HG03354 (cell line): Measurements from ENCODE around the gene RSPH1.

Source experiments
- ATAC-seq: cut with Tn5 transposase; IDR thresholded peaks from one replicate; pipeline ENCODE4 v1.9.1; 2021; ENCODE audit warnings: mild to moderate bottlenecking; ENCODE audit not compliant: unreplicated experiment, poor library complexity, severe bottlenecking

RSPH1 gene

DNA sequence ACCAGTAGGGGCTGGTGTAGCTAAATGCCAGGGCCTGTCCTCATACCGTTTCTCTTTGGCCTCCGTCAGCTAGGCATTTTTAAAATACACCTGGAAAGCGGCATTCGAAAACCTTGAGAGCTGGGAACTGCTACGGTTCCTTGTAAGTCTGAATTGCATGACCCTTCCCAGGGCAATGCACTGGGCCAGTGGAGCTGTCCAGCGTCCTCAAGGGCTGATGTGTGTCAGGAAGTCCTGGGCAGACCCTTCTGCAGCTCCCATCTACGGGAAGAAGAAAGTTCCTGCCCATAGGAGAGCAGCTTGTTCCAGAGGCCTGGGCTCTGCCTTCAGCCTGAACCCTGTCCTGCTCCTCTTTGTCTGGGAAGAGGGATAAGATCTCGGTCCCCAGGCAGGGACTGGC is 58.2 kb downstream of the RSPH1 start:
- no peak for ATAC-seq

DNA sequence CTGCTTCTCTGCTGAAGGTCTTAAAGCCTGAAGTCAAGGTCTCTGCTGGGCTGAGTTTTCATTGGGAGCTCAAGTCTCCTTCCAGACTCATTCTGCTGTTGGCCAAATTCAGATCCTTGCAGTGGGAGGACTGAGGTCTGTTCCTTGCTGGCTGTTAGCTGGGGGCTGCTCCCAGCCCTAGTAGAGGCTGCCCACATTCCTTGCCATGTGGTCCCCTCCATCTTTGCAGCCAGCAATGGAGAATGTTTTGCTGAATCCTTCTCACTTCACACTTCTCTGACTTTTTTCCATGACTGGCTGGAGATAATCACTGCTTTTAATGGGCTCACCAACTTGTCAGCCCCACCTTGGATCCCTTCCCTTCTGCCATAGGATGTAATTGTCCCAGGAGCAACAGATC is 59.1 kb downstream of the RSPH1 start:
- no peak for ATAC-seq

GRCh38 chr21:42435833-42436232 is 60.2 kb downstream of the RSPH1 start:
- no peak for ATAC-seq

GRCh38 chr21:42435401-42435800 is 60.6 kb downstream of the RSPH1 start:
- no peak for ATAC-seq

DNA sequence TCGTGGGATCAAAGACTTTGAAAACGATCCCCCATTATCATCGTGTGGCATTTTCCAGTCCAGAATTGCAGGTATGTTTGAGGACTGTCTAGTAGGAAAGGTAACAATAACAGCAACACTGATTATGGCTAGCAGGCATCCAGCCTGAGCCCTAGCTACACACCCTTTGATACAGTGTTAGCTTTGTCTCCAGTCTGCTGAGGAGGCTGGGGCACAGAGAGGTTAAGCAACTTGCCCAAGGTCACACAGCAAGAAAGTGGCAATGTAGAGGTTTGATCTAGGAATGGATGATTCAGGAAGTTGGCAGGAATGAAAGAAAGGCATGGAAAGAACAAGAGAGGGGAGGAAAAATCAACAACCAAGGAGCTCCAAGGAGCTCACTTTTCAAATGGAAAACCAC is 61.1 kb downstream of the RSPH1 start:
- no peak for ATAC-seq

DNA sequence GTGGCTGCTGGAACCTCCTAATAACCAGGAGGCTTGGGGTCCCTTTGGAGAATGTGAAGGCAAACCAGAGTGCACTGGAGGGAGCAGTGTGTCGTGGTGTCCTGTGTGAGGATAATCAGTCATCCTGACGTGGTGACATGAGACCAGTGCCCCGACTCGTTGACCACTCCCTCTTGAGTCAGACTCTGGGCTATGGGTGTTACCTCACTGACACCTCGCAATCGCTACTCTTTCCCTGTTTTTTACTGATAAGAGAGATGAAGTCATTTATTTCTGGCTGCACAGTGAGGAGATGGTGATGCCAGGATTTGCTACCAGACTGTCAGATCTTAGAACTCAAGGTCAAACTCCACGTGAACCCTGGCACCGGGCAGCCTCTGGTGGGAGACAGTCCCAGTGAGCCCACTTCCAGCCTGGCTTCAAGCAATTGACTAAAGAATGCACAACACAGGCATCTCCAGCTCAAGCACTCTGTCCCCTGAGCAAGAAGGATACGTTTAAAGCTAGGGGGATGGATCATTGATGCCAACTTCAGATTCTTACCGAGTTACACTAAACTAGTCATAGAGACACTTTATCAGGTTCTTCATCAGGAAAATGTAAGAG is 62.0 kb downstream of the RSPH1 start:
- ATAC-seq, result no peak

GRCh38 chr21:42432695-42433094 is 63.3 kb downstream of the RSPH1 start:
- no peak for ATAC-seq

DNA sequence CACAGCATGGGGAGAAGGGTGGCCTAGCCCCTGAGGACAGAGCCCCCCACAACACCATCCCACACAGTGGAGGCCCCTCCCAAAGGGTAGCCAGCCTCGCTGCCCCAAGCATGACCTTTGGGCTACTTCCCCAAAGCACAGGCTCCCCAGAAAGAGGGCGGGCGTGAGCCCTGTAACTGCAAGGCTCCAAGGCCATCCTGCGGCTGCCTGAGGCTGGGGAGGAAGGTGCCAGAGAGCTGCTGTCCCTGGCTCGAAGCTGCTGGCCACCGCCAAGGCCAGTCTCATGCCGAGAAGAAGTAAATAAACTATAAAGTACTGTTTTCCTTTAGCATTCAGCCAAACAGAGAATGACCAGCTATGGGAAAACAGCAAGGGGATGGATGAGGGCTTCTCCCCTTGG is 64.8 kb downstream of the RSPH1 start:
- ATAC-seq, result no peak

- ATAC-seq, result no peak
These were observed 65.5 kb downstream of the RSPH1 start for GRCh38 chr21:42430521-42430920.

DNA sequence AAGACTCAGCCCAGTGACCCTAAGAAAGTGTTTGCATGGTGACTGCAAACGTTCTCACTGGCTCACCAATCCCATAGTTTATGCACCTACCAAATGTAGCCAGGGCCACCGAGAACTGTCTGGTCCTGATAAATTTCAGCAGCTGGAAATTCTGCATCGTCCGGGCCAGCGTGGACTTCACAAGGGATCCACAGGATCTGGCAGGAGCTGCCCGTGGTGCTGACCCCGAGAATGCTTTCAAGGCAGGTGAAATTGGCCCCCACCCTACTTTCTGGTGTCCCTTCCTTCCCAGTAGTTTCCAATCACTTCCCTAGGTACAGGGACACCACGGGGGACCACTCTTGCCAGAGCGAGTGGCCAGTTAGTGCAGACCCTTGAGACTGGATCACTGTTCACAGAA is 66.2 kb downstream of the RSPH1 start:
- ATAC-seq, result no peak

DNA sequence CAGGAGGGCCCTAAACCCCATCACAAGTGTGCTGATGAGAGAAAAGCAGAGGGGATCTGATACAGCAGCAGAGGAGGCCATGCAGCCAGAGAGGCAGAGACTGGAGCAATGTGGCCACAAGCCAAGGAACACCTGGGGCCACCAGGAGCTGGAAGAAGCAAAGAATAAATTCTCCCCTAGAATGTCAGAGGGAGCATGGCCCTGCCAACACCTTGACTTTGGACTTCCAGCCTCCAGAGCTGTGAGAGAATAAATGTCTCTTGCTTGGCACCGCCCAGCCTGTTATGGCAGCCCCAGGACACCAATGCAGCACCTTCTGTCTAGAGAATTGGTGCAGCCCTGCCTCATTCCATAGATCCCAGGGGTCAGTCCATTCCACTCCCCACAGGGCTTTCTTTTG is 67.0 kb downstream of the RSPH1 start:
- no peak for ATAC-seq

DNA sequence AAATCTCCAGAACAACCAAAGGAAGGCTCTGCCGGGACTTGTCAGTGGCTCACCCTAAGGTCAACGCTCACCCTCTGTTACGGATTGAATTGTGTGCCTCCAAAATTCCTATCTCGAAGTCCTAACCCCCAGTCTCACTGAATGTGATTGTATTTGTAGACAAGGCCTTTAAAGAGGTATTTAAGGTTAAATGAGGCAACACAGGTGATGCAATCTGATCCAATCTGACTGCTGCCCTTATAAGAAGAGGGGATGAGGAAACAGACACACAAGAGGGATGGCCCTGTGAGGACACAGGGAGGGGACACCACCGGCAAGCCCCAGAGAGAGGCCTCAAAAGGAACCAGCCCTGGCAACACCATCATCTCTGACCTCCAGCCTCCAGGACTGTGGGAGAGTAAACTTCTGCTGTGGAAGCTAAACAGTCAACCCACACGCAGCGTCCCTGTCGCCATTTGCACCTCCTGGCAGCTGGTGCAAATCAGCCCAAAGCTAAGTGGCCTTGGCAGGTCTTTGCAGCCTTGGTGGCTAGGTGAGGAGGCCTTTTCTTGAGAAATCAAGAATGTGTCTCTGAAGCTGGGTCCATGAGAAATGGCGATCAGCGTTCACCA is 68.1 kb downstream of the RSPH1 start:
- no peak for ATAC-seq

DNA sequence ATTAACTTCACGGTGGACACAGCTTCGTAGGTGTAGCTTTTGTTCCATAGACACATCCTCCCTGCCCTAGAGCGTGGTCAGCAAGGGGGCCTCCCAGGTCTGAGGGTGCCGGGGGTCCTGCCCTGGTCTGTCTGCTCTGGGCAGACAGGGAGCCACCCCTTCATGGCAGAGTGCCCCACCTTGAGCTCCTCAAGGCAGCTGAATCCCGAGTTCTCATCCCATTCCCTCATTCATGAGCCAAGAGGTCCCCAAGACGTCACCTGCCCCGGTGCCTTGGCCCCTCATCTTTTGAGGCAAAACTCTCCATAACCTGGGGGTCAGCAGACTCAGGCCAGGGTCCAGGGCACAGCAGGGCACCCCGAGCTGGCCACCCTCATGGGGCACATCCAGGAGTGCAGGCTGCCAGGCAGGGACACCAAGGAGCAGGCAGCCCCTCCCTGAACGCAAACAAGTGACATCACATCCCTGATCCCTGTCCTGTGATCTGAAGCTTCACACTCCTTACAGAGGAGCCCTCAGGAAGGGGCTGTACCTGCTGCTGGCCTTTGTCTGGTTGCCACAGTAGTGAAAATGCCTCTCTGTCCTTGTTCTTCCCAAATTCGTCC is 69.0 kb downstream of the RSPH1 start:
- no peak for ATAC-seq

- ATAC-seq, result no peak
These were observed 69.6 kb downstream of the RSPH1 start for GRCh38 chr21:42426424-42426823.

DNA sequence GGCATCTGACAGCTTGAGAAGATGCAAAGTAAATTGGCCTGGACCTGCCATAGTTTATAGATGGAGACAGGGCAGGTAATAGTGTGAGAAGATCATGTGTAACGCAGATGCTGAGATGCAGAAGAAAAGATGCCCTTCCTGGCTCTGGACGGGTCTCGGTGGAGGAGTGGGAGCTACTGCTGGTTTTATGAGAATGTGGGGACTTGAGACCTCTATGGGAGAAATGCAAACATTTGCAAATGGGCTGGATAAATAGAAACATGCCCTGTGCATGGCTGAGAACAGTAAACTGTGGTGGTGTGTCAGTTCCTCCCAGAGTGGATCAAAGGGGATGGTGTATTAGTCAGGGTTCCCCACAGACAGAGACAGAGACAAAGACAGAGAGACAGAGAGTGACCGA is 70.4 kb downstream of the RSPH1 start:
- peak; percentile 35 for ATAC-seq

DNA sequence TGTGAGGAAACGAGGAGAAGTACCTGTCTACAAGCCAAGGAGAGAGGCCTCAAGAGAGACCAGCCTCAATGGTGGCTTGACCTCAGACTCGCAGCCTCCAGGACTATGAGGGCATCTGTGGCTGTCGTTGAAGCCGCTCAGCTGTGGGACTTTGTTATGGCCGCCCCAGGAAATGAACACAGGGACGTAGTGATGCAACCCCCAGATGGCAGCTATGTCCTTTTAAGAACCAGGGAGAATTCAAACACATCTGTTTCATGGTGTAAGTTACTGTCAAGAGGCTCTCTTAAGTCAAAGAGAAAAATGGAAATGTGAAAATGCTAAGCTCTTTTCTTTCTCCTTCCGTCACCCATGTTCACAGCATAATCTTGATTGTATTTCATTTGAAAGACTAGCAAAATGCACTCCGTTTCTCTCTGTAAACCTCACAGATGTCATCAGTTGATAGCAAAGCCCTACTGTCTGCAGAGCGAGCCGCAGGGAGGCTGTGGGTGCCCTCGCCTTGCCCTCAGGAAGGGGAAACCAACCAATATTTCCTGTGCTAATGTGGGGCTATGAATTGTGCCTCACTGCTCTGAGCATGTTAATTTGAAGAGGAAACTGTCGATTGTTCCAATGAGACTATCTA is 71.0 kb downstream of the RSPH1 start:
- ATAC-seq, result peak; percentile 58

DNA sequence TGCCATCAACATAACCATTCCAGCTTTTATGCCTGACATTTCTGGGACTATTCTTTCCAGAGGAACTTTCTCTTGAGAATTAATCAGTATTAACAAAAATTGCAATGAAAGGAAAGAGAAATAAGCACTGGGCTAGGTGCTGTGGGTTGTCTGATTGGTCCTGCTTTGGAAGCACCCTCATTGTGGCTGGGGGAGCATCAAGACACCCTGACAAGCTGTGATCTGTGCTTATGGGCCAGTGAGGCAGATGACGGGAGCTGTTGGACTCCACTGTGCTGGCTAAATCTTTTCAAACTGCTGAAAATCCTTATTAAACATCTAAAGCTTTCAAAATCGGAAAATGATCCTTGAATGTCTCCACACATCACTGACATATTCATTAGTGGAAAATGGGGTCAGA is 72.3 kb downstream of the RSPH1 start:
- ATAC-seq, result no peak

- peak; percentile 54 for ATAC-seq
These were observed 72.8 kb downstream of the RSPH1 start for GRCh38 chr21:42423197-42423675.
